ENCODE measurements around the gene CHST9. TPM values are rescaled to one million over a fixed set of nuclear protein-coding genes. Genes with fewer than 3 reads are reported as not detected.
A peak's percentile ranks its signal among the peaks of the same experiment; 100 is the strongest.

CHST9 gene
- total and polyA plus RNA-seq, 2 experiments from 2014 or later = 9.8 to 32.7 TPM

DNA sequence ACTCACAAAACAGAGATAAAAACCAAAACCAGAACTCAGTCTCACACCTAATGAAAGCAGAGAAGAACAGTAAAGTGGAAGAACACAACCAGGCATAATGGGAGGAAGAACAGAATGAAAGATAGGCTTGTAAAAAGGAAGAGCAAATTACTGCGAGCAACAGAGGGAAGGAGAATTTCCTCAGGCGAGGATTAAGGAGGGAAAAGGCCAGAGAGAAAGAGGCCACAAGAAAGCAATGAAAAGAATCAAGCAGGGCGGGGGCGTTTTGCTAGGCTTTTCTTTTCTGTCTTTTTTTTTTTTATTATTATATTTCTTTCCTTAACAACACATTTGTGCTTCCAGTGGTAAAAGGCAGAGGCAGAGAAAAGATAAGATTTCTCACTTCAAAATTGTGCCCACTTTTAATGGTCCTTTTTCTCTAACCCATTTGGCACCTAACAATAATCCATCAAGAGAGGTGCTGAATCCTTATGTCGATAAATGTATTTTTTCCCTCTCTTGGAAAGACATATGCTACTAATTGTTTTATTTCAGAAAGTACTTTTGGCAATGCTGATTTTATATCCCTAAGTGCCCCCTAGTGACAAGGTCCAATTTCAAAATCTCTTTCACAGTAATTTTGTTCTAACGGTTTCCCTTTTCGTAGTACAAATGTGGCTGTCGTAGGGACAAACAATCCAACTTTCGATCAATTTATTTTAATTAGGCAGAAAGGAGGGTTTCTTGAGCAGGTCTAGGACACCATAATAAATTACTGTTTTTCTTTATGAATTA is 180.9 kb downstream of the CHST9 start:
- DNase-seq (ENCODE audit: low spot score) = no peak
- no peaks in the 10 kb centered on the region for H3K79me2 ChIP-seq
- H3K27me3 ChIP-seq = no peaks in the 10 kb centered on the region
- no peaks in the 10 kb centered on the region for H3K9me2 ChIP-seq (replicated peaks; ENCODE audit: insufficient read depth)
- WGBS (ENCODE audit: low lambda C conversion rate, missing lambda C conversion rate) = 58% methylated on average over 9 of the region's 9 CpGs
- H2AFZ ChIP-seq = no peak overlapping the region
- no peaks in the 10 kb centered on the region for H3K9me3 ChIP-seq (ENCODE audit: low read depth)
- no peaks in the 10 kb centered on the region for H3K4me1 ChIP-seq (ENCODE audit: insufficient read depth)
- H3K36me3 ChIP-seq (replicated peaks; ENCODE audit: insufficient read depth, low read depth) = no peaks in the 10 kb centered on the region
- H3K4me3 ChIP-seq = no peak overlapping the region
- H3K4me2 ChIP-seq = peak overlapping the region; percentile 47
- no peak overlapping the region for H3K27ac ChIP-seq
- no peaks in the 10 kb centered on the region for H4K20me1 ChIP-seq (ENCODE audit: insufficient read depth, poor library complexity, severe bottlenecking)
- TF ChIP-seq EZH2 (IDR thresholded peaks at IDR 0.05; ENCODE audit: borderline replicate concordance) = no peak
- TF ChIP-seq, protein P1, sequence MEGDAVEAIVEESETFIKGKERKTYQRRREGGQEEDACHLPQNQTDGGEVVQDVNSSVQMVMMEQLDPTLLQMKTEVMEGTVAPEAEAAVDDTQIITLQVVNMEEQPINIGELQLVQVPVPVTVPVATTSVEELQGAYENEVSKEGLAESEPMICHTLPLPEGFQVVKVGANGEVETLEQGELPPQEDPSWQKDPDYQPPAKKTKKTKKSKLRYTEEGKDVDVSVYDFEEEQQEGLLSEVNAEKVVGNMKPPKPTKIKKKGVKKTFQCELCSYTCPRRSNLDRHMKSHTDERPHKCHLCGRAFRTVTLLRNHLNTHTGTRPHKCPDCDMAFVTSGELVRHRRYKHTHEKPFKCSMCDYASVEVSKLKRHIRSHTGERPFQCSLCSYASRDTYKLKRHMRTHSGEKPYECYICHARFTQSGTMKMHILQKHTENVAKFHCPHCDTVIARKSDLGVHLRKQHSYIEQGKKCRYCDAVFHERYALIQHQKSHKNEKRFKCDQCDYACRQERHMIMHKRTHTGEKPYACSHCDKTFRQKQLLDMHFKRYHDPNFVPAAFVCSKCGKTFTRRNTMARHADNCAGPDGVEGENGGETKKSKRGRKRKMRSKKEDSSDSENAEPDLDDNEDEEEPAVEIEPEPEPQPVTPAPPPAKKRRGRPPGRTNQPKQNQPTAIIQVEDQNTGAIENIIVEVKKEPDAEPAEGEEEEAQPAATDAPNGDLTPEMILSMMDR (IDR thresholded peaks at IDR 0.05; ENCODE audit: poor library complexity) = peak; percentile 55

DNA sequence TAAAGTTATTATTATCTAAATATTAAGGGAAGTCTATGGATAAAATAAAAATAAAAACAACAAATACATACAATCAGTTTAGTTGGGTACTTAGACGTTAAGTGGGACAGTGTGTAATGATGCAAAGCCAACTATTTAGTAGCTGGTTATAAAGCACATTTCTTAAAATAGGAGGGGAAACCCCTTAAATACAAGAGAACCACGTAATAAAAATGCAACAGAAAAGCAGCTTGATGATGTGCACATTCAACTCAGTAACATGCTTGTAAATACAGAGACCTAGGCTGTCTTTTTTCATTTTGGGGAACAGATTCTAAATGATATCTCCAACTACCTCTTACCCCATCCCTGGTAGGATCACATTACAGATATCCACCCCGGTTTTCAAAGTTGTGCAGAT is 185.3 kb downstream of the CHST9 start:
- H3K27me3 ChIP-seq = no peaks in the 10 kb centered on the region
- no peaks in the 10 kb centered on the region for H3K4me1 ChIP-seq (ENCODE audit: insufficient read depth)
- no peak overlapping the region for H3K27ac ChIP-seq
- no peaks in the 10 kb centered on the region for H3K36me3 ChIP-seq (replicated peaks; ENCODE audit: insufficient read depth, low read depth)
- H3K9me2 ChIP-seq (replicated peaks; ENCODE audit: insufficient read depth) = no peaks in the 10 kb centered on the region
- TF ChIP-seq EZH2phosphoT487 (IDR thresholded peaks at IDR 0.05; ENCODE audit: low read depth, severe bottlenecking, unreplicated experiment) = no peak
- no peak for TF ChIP-seq EZH2 (IDR thresholded peaks at IDR 0.05; ENCODE audit: borderline replicate concordance)
- TF ChIP-seq, protein P1 (IDR thresholded peaks at IDR 0.05; ENCODE audit: poor library complexity) = no peak
- no peaks in the 10 kb centered on the region for H3K79me2 ChIP-seq
- WGBS (ENCODE audit: low lambda C conversion rate, missing lambda C conversion rate) = 46% methylated on average over 3 of the region's 3 CpGs
- H3K4me3 ChIP-seq = no peak overlapping the region
- no peak overlapping the region for H3K4me2 ChIP-seq
- no peak for DNase-seq (ENCODE audit: low spot score)
- no peaks in the 10 kb centered on the region for H4K20me1 ChIP-seq (ENCODE audit: insufficient read depth, poor library complexity, severe bottlenecking)
- no peaks in the 10 kb centered on the region for H3K9me3 ChIP-seq (ENCODE audit: low read depth)
- H2AFZ ChIP-seq = no peak overlapping the region

GRCh38 chr18:26993568-26993967 is 191.5 kb downstream of the CHST9 start:
- Histone ChIP-seq H3K4me1 (ENCODE audit: insufficient read depth) (no peaks in the 10 kb centered on the region), H3K4me3 (no peak overlapping the region), H3K9me2 (replicated peaks; ENCODE audit: insufficient read depth) (no peaks in the 10 kb centered on the region), H3K79me2 (no peaks in the 10 kb centered on the region), H4K20me1 (ENCODE audit: insufficient read depth, poor library complexity, severe bottlenecking) (no peaks in the 10 kb centered on the region), H3K27ac (no peak overlapping the region), H3K9me3 (ENCODE audit: low read depth) (no peaks in the 10 kb centered on the region), H3K36me3 (replicated peaks; ENCODE audit: insufficient read depth, low read depth) (no peaks in the 10 kb centered on the region), H2AFZ (no peak overlapping the region), H3K27me3 (no peaks in the 10 kb centered on the region), H3K4me2 (no peak overlapping the region)
- 89% methylated on average over 6 of the region's 6 CpGs for WGBS (ENCODE audit: low lambda C conversion rate, missing lambda C conversion rate)
- DNase-seq (ENCODE audit: low spot score) = no peak
- TF ChIP-seq, protein P1 (IDR thresholded peaks at IDR 0.05; ENCODE audit: poor library complexity) = no peak
- no peak for TF ChIP-seq EZH2 (IDR thresholded peaks at IDR 0.05; ENCODE audit: borderline replicate concordance)
- TF ChIP-seq EZH2phosphoT487 (IDR thresholded peaks at IDR 0.05; ENCODE audit: low read depth, severe bottlenecking, unreplicated experiment) = no peak

Measured in hepatocyte (in vitro differentiated cells).